ENCODE measurements around the gene C1QTNF4. TPM values are rescaled to one million over a fixed set of nuclear protein-coding genes. Genes with fewer than 3 reads are reported as not detected.

The C1QTNF4 gene
- total RNA-seq, 1 donor from 2014 or later: 0.45 TPM

Other genes starting within 250 kb of the C1QTNF4 start
- gene MYBPC3, start 241.7 kb downstream of the C1QTNF4 start, total RNA-seq: 0.08 TPM
- 10.9 TPM for gene SPI1, start 215.9 kb downstream of the C1QTNF4 start, total RNA-seq
- gene SLC39A13, start 185.8 kb downstream of the C1QTNF4 start, total RNA-seq: 15.8 TPM
- 64.6 TPM for gene PSMC3, start 168.0 kb downstream of the C1QTNF4 start, total RNA-seq
- gene RAPSN, start 145.3 kb downstream of the C1QTNF4 start, total RNA-seq: 0.68 TPM
- 78.4 TPM for gene CELF1, start 41.3 kb downstream of the C1QTNF4 start, total RNA-seq
- gene PTPMT1, start 28.8 kb downstream of the C1QTNF4 start, total RNA-seq: 23.8 TPM
- gene KBTBD4, start 15.4 kb downstream of the C1QTNF4 start, total RNA-seq: 7.0 TPM
- gene NDUFS3, start 15.3 kb downstream of the C1QTNF4 start, total RNA-seq: 58.2 TPM
- gene FAM180B, start 7.7 kb downstream of the C1QTNF4 start, total RNA-seq: not detected
- 150 TPM for gene MTCH2, start 48.1 kb upstream of the C1QTNF4 start, total RNA-seq
- gene AGBL2, start 121.0 kb upstream of the C1QTNF4 start, total RNA-seq: 2.7 TPM
- gene FNBP4, start 172.9 kb upstream of the C1QTNF4 start, total RNA-seq: 23.2 TPM

All from left lobe of liver (tissue), 1 donor.